Fibroblast of the conjunctiva (primary cell): ENCODE results near the gene CTNNA3.
A peak's percentile ranks its signal among the peaks of the same experiment; 100 is the strongest.

Source experiments
- DNase-seq: peaks from one replicate; pipeline ENCODE4 v3.0.0-alpha.2; 2010; ENCODE audit warnings: low read depth

CTNNA3 gene

GRCh38 chr10:66649626-66650025 is 1046.4 kb downstream of the CTNNA3 start:
- DNase-seq, result no peak

- no peak for DNase-seq
Observed at GRCh38 chr10:66642217-66642616, 1053.8 kb downstream of the CTNNA3 start.

GRCh38 chr10:66639371-66639770 is 1056.6 kb downstream of the CTNNA3 start:
- no peak for DNase-seq

DNA sequence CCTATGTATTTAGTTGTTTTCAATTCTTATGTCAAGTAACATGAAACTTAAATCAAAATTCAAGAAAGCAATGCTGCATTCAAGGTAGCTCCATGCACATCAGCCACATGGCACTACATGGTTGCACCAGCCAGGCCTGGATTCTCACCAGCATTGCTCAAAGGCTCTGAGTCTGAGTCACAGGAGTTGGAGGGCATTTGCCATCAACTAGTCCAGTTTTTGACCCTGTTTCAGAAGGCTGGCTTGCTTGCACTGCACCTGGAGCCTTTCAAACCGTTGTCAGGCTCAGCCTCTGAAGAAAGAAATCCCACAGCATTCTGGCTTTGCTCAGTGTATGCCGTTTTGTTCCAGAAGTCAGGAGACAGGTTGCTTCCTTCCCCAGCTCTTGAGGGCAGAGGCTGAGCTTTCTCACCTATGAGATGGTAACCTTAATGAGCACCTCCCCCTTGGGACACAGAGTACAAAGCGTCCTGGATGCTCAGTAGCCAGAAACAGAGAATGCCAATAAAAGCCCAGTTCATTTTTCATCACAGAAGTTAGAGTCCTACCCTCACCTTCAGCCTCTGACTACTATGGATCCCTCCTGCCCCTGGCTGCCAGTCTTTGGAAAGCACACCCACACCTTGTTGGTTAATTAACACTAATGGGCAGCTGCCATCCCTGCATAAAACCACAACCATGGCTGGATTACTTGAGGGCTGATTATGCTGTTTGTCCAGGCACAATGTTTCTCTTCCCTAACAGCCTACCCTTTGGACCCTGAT is 1058.5 kb downstream of the CTNNA3 start:
- DNase-seq, result no peak

GRCh38 chr10:66629996-66630395 is 1066.0 kb downstream of the CTNNA3 start:
- DNase-seq, result no peak

DNA sequence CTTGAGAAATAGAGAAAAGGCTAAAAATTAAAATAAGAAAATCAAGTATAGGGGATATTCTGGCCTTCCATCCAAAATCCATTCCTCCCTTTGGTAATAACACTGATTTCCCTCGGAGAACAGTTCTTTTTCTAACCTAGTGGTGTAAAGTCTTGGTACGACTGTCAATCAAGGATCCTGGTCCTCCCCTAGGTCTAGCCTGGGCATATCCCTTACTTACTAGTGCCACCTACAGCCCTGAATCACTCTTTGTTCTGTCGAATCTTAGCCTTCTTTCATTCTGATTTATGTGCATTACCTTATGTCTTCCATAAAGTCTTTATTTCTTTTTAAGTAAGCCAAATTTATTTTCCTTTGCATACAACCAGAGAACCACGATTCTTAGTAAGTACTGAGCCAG is 1068.8 kb downstream of the CTNNA3 start:
- DNase-seq, result peak; percentile 9

GRCh38 chr10:66625709-66626590 is 1070.0 kb downstream of the CTNNA3 start:
- DNase-seq, result no peak

GRCh38 chr10:66622050-66622449 is 1073.9 kb downstream of the CTNNA3 start:
- DNase-seq, result no peak

- no peak for DNase-seq
Observed at GRCh38 chr10:66604195-66604594, 1091.8 kb downstream of the CTNNA3 start.

- no peak for DNase-seq
Observed at GRCh38 chr10:66591865-66592264, 1104.1 kb downstream of the CTNNA3 start.

- DNase-seq, result no peak
Observed at GRCh38 chr10:66587680-66588050, 1108.3 kb downstream of the CTNNA3 start.

GRCh38 chr10:66586897-66587679 is 1108.9 kb downstream of the CTNNA3 start:
- no peak for DNase-seq

DNA sequence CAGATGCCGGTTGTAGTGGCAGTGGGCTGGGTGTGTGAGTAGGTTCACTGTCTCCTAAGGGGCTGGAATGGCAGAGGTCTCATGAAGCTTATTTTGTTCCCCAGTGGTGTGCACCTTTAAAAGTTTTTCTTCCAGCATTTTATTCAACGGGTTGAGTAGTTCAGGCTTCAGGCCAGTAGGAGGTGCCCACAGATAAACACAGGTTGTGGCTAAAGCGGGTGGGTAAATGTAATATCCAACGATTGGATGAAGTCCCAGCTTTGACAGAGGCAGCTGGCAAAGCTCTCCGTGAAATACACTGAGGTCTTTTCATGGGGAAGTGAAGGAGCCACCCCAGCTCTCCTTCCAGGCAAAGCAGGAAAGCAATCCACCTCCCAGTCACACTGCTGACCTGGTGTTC is 1109.9 kb downstream of the CTNNA3 start:
- no peak for DNase-seq

- DNase-seq, result no peak
Observed at GRCh38 chr10:66575251-66575855, 1120.6 kb downstream of the CTNNA3 start.

DNA sequence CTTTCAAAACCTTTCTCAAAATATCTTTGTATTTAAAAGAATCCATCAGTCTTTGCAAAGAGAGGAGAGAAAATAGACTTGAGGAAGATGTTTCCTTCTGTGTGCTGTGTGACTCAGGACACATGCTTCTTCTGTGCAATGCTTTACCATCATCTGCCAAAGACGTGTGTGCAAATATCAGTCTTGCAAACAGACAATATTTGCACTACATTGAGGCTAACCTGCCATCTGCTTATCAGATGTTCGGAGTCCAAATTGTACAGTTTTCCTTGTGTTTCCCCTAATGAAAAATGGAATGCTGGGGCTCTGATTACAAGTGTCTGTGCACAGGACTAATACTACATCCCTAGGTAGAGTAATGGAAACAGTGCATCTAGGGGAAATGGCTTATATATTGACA is 1123.3 kb downstream of the CTNNA3 start:
- DNase-seq, result no peak

DNA sequence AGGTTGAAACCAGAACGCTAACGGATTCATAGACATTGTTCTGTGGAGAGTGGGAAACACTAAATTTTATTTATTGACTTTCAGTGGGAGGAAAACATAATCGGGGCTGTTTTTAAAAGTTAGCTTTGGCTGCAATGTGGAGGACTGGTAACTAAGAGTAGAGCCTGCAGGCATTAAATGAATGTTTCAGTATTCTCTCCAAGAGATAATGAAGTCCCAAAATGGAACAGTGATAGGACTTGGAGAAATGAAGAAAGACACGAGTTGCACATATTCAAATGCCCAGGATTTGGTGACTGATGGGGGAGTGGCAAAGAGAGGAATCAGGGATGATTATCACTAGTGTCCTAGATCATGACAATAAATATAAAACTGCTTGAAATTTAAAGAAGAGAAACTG is 1130.0 kb downstream of the CTNNA3 start:
- DNase-seq, result no peak

GRCh38 chr10:66564287-66564686 is 1131.7 kb downstream of the CTNNA3 start:
- no peak for DNase-seq

- peak; percentile 20 for DNase-seq
Observed at GRCh38 chr10:66555061-66555460, 1140.9 kb downstream of the CTNNA3 start.

DNA sequence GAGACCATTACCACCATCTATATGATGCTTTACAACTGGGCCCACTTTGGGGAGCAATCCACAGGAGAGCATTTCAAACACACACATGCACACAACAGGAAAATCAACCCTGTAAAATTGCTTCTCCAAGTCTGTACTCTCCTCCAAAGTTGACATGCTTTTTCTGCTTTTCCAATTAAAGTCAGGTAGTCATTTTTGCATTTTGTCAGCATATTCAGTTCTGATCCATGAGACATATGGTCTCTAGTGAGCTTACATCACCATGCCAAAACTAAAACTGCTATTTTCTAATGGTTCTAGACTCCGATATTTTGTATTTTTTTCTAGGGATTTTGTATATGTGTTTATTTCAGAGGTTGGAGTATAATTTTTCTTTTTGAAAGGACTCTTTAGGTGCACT is 1143.7 kb downstream of the CTNNA3 start:
- no peak for DNase-seq

DNA sequence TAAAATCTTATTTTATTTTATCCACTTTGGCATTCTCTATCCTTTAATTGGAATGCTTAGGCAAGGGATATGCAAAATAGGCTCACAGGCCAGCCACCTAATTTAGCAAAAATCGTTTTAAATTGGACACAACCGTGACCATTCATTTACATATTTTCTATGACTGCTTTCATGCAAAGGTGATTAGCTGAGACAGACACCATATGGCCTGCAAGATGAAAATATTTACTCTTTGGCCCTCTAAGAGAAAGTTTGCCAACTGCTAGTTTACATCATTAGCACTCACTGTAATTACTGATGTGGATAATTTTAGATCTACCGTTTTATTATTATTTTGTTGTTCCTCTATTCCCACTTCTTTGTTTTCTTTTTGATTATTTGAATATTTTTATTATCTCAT is 1145.6 kb downstream of the CTNNA3 start:
- no peak for DNase-seq

DNA sequence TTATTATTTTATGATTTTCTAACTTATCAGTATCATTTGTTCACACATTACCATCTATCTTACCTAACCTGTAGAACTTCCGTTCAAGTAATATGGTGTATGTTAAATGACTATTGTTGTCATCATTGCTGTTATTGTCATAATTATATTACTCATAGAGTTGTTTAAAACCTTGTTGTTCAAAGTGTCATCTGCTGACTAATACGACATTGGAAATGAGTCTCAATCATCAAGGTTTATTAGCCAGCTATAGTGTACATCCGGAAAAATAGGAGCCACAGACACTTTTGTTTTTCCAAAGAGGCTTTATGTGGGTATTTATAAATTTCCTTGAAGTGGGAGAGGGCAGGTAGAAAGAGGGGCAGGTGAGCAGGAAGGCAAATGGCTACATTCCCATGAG is 1157.1 kb downstream of the CTNNA3 start:
- no peak for DNase-seq

GRCh38 chr10:66538371-66538770 is 1157.6 kb downstream of the CTNNA3 start:
- no peak for DNase-seq
